ENCODE data around the gene WFIKKN1.

WFIKKN1 gene

DNA sequence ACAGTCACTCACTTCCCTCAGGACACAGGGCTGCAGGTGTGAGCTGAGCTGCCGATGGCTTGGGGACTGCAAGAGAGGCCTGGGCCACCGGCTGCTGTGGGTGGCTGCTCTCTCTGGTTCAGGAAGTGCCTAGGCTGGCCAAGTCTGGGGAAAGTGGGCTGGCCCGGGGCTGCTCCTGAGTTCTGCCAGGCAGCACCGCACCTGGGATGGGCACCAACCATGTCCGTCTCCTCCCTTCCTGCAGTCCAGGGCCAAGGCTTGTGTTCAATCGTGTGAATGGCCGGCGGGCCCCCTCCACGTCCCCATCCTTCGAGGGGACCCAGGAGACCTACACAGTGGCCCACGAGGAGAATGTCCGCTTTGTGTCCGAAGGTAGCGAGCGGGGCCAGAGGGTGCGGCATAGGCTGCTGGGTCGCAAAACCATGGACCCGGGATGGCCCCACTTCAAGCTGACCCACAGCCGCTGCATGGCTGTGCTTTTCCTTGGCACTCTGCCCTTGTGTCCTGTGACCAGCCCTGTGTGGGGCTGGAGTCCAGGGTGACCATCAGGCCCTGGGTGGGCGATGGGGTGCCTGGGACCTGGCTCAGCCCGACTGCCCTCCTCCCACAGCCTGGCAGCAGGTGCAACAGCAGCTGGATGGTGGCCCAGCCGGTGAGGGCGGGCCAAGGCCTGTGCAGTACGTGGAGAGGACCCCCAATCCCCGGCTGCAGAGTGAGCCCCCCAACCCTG lies 16.6 kb downstream of the WFIKKN1 start:
- no peak overlapping the region for H3K27ac ChIP-seq (ENCODE audit: insufficient read depth in 1 of 2, low read depth in 1 of 2, low read length in 2 of 2, poor library complexity in 1 of 2, severe bottlenecking in 2 of 2)
- CTCF ChIA-PET: interaction anchor here (1.2 to 1.5 kb wide), 2 partner anchors 42 to 70 kb away, joined by 3 to 5 read pairs; no protein-coding TSS in a partner anchor

DNA sequence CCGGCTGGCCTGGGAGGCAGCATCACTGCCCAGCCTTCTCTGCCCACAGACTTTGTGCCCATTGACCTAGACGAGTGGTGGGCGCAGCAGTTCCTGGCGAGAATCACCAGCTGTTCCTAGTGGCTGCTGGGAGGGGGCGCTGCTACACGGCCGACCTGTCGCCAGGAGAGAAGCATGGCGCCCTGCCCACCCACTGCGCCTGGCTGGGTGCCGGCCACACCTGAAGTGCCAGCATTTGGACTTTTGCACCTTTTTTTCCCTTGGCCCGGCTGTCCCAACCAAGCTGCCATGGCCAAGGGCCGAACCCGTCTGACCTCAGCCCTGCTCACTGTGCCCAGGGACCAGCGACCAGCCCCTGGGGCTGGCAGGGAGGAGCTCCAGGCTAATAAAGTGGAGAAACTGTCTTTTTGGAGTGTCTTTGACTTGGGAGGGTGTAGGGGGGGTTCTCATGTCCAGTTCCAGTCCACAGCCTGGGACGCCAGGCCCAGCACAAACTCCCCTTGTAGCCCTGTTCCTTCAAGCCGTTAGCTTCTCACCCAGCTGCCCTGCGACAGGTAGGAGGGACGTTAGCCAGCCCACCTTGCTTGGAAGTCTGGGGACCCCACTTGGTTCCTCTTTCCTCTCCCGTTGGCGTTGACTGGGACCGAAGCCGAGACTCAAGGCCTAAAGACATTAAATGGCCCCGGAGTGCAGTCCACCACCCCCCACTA lies 17.4 kb downstream of the WFIKKN1 start:
- peaks cover 0 to 37% (median 5%) of the 10 kb centered on the region in 4 experiments for H3K36me3 ChIP-seq (ENCODE audit: control insufficient read depth in 4 of 4, insufficient read depth in 4 of 4, low read length in 3 of 4)
- H3K27ac ChIP-seq (ENCODE audit: insufficient read depth in 1 of 2, low read depth in 1 of 2, low read length in 2 of 2, poor library complexity in 1 of 2, severe bottlenecking in 2 of 2): peak overlapping the region; percentile 79 to 88
- H3K4me3 ChIP-seq (ENCODE audit: control insufficient read depth in 1 of 7, extremely low read depth in 1 of 7, insufficient read depth in 4 of 7, low read depth in 2 of 7, low read length in 6 of 7): peak overlapping the region in 6 of 7 experiments; percentile 38 to 81 (median 74)
- DNase-seq: peak in 2 of 3 donors; percentile 47 to 56
- POLR2A ChIA-PET: interaction anchor here (0.7 kb wide), 1 partner anchor 1853 kb away, joined by 3 read pairs; no protein-coding TSS in a partner anchor
- H3K27me3 ChIP-seq (replicated peaks in 2 of 5; ENCODE audit: control insufficient read depth in 4 of 5, insufficient read depth in 5 of 5, low read length in 4 of 5): no peaks in the 10 kb centered on the region
- H3K4me1 ChIP-seq (ENCODE audit: control extremely low read depth in 1 of 4, control insufficient read depth in 4 of 4, insufficient read depth in 4 of 4, low read length in 3 of 4): peaks cover 0 to 31% (median 31%) of the 10 kb centered on the region in 4 experiments
- CTCF ChIA-PET: interaction anchor here (0.9 to 2.0 kb wide), 4 partner anchors 12 to 71 kb away, joined by 3 to 5 read pairs (median 4); partner anchors contain the start of gene METTL26
- H3K9me3 ChIP-seq (ENCODE audit: control extremely low read depth in 1 of 5, control insufficient read depth in 4 of 5, insufficient read depth in 2 of 5, low read depth in 1 of 5, low read length in 4 of 5): no peaks in the 10 kb centered on the region
- whole genome bisulfite sequencing (ENCODE audit: insufficient coverage): 46% methylated on average over 16 of the region's 24 CpGs

More for the DNA sequence above, 16.6 kb downstream of the WFIKKN1 start:
- DNase-seq: no peak
- Histone ChIP-seq H3K9me3 (ENCODE audit: control extremely low read depth in 1 of 5, control insufficient read depth in 4 of 5, insufficient read depth in 2 of 5, low read depth in 1 of 5, low read length in 4 of 5) (no peaks in the 10 kb centered on the region), H3K4me3 (ENCODE audit: control insufficient read depth in 1 of 7, extremely low read depth in 1 of 7, insufficient read depth in 4 of 7, low read depth in 2 of 7, low read length in 6 of 7) (no peak overlapping the region), H3K4me1 (ENCODE audit: control extremely low read depth in 1 of 4, control insufficient read depth in 4 of 4, insufficient read depth in 4 of 4, low read length in 3 of 4) (peaks cover 0 to 40% (median 39%) of the 10 kb centered on the region in 4 experiments), H3K27me3 (replicated peaks in 2 of 5; ENCODE audit: control insufficient read depth in 4 of 5, insufficient read depth in 5 of 5, low read length in 4 of 5) (no peaks in the 10 kb centered on the region), H3K36me3 (ENCODE audit: control insufficient read depth in 4 of 4, insufficient read depth in 4 of 4, low read length in 3 of 4) (peaks cover 0 to 28% (median 2%) of the 10 kb centered on the region in 4 experiments)
- 94% methylated on average over 13 of the region's 25 CpGs for WGBS (ENCODE audit: insufficient coverage)
- POLR2A ChIA-PET: interaction anchor here (0.7 kb wide), 1 partner anchor 1854 kb away, joined by 3 read pairs; no protein-coding TSS in a partner anchor

DNA sequence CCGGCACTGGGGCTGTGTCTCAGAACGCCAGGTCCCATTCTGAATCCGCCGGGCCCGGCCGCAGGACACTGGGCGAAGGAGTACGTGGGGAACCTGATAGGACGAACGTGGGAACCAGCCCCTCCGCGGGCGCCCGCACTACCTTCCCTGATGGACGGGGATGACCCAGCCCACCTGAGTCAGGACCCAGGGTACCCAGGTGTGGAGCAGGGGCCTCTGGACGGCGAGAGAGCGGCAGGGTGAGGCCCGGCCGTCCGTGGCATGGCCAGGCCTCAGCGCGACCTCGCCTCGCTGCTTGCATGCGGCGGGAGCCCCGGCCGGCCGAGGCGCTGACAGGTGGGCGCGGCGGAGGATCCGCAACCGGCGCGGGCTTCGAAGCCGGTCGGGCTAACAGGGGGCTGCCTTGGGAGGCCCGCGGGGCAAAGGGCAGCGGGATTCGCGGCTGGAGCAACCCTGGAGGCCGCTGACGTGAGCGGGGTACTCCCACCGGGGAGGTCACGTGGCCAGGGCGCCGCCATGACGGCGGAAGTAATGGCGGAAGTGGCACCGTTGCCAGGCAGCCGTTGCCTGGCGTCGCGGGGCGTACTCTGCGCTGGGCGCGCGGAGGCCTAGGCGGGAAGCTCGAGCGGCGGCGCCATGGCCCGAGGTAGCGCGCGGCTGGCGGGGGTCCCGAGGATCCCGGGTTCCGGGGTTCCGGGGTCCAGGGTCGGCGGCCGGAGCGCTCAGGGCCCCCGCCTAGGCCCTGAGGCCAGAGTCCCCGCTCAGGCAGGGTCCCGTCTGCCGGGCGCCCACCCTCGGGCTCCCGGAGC lies 18.2 kb downstream of the WFIKKN1 start, which contains the start of gene WDR90:
Gene WDR90 (plus strand): TSS at position 585 of the 809 bp plus-strand sequence. CDS start 52 bp downstream, at position 637.
- peak; percentile 89 to 94 (median 94) for DNase-seq
- Histone ChIP-seq H3K27me3 (replicated peaks in 2 of 5; ENCODE audit: control insufficient read depth in 4 of 5, insufficient read depth in 5 of 5, low read length in 4 of 5) (no peaks in the 10 kb centered on the region), H3K4me1 (ENCODE audit: control extremely low read depth in 1 of 4, control insufficient read depth in 4 of 4, insufficient read depth in 4 of 4, low read length in 3 of 4) (peaks cover 0 to 31% (median 30%) of the 10 kb centered on the region in 4 experiments), H3K9me3 (ENCODE audit: control extremely low read depth in 1 of 5, control insufficient read depth in 4 of 5, insufficient read depth in 2 of 5, low read depth in 1 of 5, low read length in 4 of 5) (no peaks in the 10 kb centered on the region), H3K4me3 (ENCODE audit: control insufficient read depth in 1 of 7, extremely low read depth in 1 of 7, insufficient read depth in 4 of 7, low read depth in 2 of 7, low read length in 6 of 7) (peak within 1 kb of the TSS; percentile 35 to 81 (median 73)), H3K27ac (ENCODE audit: insufficient read depth in 1 of 2, low read depth in 1 of 2, low read length in 2 of 2, poor library complexity in 1 of 2, severe bottlenecking in 2 of 2) (peak within 1 kb of the TSS; percentile 79 to 88), H3K36me3 (ENCODE audit: control insufficient read depth in 4 of 4, insufficient read depth in 4 of 4, low read length in 3 of 4) (peaks cover 0 to 44% (median 6%) of the 10 kb centered on the region in 4 experiments)
- ChIA-PET CTCF (interaction anchor here (0.9 to 3.1 kb wide), 5 partner anchors 10 to 44 kb away, joined by 3 to 16 read pairs (median 3); partner anchors contain the start of genes METTL26 and RHOT2), POLR2A (interaction anchor here (0.7 kb wide), 1 partner anchor 41 kb away, joined by 4 read pairs; the partner anchor contains the start of gene WDR24)
- 0% methylated on average over 82 of the region's 91 CpGs for WGBS (ENCODE audit: insufficient coverage)

DNA sequence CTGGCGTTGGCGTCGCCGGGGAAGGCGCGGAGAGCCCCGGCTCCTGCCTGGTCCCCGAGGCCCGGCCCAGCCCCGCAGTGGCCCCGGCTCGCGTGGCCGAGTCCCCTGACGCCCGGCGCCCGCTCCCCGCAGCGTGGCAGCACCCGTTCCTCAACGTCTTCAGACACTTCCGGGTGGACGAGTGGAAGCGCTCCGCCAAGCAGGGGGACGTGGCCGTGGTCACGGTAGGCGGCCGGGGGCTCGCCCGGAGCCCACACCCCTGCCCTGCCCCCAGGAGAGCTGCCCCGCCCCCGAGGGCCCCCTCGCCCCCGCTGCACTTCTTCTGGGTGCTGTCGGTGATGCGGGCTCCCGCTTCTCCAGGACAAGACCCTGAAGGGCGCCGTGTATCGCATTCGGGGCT lies 18.8 kb downstream of the WFIKKN1 start:
- Histone ChIP-seq H3K36me3 (ENCODE audit: control insufficient read depth in 4 of 4, insufficient read depth in 4 of 4, low read length in 3 of 4) (peaks cover 0 to 46% (median 6%) of the 10 kb centered on the region in 4 experiments), H3K27ac (ENCODE audit: insufficient read depth in 1 of 2, low read depth in 1 of 2, low read length in 2 of 2, poor library complexity in 1 of 2, severe bottlenecking in 2 of 2) (peak overlapping the region in 1 of 2 experiments; percentile 88), H3K4me1 (ENCODE audit: control extremely low read depth in 1 of 4, control insufficient read depth in 4 of 4, insufficient read depth in 4 of 4, low read length in 3 of 4) (peaks cover 0 to 31% (median 30%) of the 10 kb centered on the region in 4 experiments), H3K9me3 (ENCODE audit: control extremely low read depth in 1 of 5, control insufficient read depth in 4 of 5, insufficient read depth in 2 of 5, low read depth in 1 of 5, low read length in 4 of 5) (no peaks in the 10 kb centered on the region), H3K4me3 (ENCODE audit: control insufficient read depth in 1 of 7, extremely low read depth in 1 of 7, insufficient read depth in 4 of 7, low read depth in 2 of 7, low read length in 6 of 7) (peak overlapping the region; percentile 35 to 81 (median 73)), H3K27me3 (replicated peaks in 2 of 5; ENCODE audit: control insufficient read depth in 4 of 5, insufficient read depth in 5 of 5, low read length in 4 of 5) (no peaks in the 10 kb centered on the region)
- peak in 1 of 3 donors; percentile 14 for DNase-seq
- ChIA-PET CTCF (interaction anchor here (0.9 to 3.1 kb wide), 3 partner anchors 10 to 18 kb away, joined by 3 to 16 read pairs (median 5); partner anchors contain the start of genes METTL26 and RHOT2), POLR2A (interaction anchor here (0.7 kb wide), 1 partner anchor 41 kb away, joined by 4 read pairs; the partner anchor contains the start of gene WDR24)
- WGBS (ENCODE audit: insufficient coverage): 4% methylated on average over 38 of the region's 44 CpGs

DNA sequence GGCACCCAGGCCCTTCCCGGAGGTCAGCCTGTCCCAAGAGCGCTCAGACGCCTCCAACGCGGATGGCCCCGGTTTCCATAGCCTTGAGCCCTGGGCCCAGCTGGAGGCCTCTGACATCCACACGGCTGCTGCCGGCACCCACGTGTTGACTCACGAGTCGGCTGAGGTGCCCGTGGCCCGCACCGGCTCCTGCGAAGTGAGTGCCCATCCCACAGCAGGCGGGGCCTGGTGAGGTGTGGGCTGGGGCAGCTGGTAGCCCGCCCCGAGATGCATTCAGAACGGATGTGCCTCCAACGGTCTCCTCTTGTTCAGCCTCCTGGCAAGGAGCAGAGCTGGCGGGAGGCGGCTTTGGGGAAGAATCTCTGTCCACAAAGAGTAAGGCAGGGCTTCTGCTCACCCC lies 21.1 kb downstream of the WFIKKN1 start:
- Histone ChIP-seq H3K27ac (ENCODE audit: insufficient read depth in 1 of 2, low read depth in 1 of 2, low read length in 2 of 2, poor library complexity in 1 of 2, severe bottlenecking in 2 of 2) (no peak overlapping the region), H3K4me1 (ENCODE audit: control extremely low read depth in 1 of 4, control insufficient read depth in 4 of 4, insufficient read depth in 4 of 4, low read length in 3 of 4) (peaks cover 0 to 31% (median 30%) of the 10 kb centered on the region in 4 experiments), H3K27me3 (replicated peaks in 2 of 5; ENCODE audit: control insufficient read depth in 4 of 5, insufficient read depth in 5 of 5, low read length in 4 of 5) (no peaks in the 10 kb centered on the region), H3K9me3 (ENCODE audit: control extremely low read depth in 1 of 5, control insufficient read depth in 4 of 5, insufficient read depth in 2 of 5, low read depth in 1 of 5, low read length in 4 of 5) (no peaks in the 10 kb centered on the region), H3K36me3 (ENCODE audit: control insufficient read depth in 4 of 4, insufficient read depth in 4 of 4, low read length in 3 of 4) (peaks cover 0 to 54% (median 11%) of the 10 kb centered on the region in 4 experiments), H3K4me3 (ENCODE audit: control insufficient read depth in 1 of 7, extremely low read depth in 1 of 7, insufficient read depth in 4 of 7, low read depth in 2 of 7, low read length in 6 of 7) (no peak overlapping the region)
- ChIA-PET POLR2A (no interaction called here), CTCF (interaction anchor here (1.5 to 3.1 kb wide), 3 partner anchors 7 to 52 kb away, joined by 4 to 16 read pairs (median 5); partner anchors contain the start of gene STUB1)
- no peak for DNase-seq
- WGBS (ENCODE audit: insufficient coverage): 96% methylated on average over 22 of the region's 22 CpGs
